HG02973 (cell line): ENCODE measurements around the gene CERS4.
"Not testable (repeated sequence)": the region's sequence is repeated elsewhere in the genome, so short reads cannot be mapped to it uniquely, and the experiment has no call there.

Experiments
- ATAC-seq: cut with Tn5 transposase; IDR thresholded peaks from one replicate; pipeline ENCODE4 v1.9.1; 2021; ENCODE audit warnings: moderate library complexity; ENCODE audit not compliant: unreplicated experiment

Gene CERS4, protein sequence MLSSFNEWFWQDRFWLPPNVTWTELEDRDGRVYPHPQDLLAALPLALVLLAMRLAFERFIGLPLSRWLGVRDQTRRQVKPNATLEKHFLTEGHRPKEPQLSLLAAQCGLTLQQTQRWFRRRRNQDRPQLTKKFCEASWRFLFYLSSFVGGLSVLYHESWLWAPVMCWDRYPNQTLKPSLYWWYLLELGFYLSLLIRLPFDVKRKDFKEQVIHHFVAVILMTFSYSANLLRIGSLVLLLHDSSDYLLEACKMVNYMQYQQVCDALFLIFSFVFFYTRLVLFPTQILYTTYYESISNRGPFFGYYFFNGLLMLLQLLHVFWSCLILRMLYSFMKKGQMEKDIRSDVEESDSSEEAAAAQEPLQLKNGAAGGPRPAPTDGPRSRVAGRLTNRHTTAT

DNA sequence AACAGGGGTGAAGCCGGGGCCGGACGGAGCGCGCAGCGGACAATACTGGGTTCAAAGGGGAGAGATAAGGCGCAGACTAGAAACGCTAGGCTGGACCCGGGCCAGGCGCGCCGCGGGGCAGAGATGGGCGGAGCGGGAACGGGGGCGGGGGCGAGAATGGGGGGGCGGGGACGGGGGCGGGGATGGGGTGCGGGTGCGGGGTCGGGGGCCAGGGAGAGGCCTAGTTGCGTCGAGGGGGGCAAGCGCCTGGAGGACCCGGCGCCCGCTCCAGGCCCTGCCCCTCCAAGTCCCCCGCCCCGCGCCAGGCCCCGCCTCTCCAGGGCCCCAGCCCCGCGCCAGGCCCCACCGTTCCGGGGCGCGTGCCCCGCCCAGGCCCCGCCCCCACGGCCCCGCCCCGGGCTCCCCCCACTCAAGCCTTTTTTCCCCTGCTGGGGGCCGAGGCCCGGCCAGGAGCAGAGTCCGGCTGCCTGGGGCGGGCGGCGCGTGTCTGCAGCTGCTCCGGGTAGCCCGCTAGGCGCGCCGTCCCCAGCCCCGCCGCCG is at the start of gene CERS4:
Gene CERS4, plus strand, starts transcription at position 449 of the 540 bp plus-strand sequence. CDS start 41,707 bp downstream, outside the sequence.
- peak; percentile 46 for ATAC-seq

DNA sequence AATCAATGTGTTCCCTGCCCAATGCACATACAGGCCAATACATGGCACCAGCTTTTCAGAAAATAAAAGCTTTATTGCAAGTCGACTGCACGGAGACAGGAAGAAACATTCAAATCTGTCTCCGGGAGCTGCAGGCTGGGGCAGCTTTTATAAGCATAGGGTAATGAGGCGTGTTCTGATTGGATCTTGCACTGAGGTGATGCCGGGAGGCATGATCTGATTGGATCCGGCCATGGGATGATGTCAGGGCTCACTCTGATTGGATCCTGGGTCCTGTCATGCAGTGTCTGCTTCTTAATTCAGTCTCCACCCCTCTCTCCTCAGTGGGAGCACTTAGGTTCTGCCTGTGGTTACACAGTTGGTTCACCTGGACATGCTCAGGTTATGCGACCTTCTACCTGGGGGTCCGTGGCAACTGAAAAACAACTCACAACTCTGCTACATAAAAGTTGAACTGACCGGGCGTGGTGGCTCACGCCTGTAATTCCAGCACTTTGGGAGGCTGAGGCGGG is 48.0 kb upstream of the CERS4 start:
- ATAC-seq: no peak

DNA sequence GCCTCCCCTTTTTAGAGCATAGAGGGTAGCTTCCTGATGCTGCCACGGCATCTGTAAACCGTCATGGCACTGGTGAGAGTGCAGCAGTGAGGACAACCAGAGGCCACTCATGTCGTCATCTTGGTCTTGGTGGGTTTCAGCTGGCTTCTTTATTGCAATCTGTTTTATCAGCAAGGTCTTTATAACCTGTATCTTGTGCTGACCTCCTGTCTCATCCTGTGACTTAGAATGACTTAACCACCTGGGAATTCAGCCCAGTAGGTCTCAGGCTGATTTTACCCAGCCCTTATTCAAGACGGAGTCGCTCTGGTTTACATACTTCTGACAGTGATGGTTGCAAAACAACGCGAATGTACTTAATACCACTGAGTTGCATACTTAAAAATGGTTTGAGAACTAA is 45.4 kb upstream of the CERS4 start:
- no peak for ATAC-seq

DNA sequence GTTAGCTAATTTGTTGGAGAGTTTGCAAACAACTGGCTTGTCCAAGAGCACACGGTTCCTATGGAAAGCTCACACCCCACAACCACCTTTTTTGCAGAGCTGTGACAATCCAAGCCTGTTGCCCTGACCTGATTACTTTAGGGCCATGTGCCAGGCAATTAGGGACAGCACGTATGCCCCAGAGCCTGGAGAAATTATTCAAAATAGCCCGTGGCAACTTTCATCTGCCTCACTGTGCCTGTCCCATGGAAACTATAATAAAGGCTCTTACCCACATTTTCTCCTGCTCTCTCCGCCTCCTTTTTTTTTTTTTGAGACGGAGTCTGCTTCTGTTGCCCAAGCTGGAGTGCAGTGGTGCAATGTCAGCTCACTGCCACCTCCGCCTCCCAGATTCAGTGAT is 41.2 kb upstream of the CERS4 start:
- no peak for ATAC-seq

DNA sequence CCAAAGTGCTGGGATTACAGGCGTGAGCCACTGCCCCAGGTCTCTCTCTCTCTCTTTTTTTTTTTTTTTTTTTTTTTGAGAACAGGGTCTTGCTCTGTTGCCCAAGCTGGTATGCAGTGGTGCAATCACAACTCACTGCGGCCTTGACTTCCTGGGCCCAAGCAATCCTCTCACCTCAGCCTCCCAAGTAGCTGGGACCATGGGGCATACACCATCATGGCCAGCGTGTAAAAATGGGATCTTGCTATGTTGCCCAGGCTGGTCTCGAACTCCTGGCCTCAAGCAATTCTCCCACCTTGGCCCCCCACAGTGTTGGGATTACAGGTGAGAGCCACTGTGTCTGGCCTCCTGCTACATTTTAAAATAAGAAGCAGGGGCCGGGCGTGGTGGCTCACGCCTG is 40.6 kb upstream of the CERS4 start:
- no peak for ATAC-seq

DNA sequence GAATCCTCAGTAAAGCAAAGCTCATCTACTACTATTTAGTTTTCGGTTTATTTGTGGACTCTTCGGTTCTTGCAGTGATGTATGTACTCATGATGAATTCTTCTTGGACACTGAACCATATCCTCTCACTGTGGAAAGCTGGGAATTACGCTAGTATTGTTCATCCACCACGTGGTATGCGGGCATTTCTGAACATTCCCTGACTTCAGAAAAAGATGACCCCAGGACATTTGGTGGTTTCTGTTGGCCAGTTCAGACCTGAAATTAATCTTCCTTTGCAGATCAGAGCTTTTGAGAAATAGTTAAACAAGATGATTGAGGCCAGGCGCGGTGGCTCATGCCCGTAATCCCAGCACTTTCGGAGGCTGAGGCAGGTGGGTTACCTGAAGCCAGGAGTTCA is 34.5 kb upstream of the CERS4 start:
- ATAC-seq: no peak

DNA sequence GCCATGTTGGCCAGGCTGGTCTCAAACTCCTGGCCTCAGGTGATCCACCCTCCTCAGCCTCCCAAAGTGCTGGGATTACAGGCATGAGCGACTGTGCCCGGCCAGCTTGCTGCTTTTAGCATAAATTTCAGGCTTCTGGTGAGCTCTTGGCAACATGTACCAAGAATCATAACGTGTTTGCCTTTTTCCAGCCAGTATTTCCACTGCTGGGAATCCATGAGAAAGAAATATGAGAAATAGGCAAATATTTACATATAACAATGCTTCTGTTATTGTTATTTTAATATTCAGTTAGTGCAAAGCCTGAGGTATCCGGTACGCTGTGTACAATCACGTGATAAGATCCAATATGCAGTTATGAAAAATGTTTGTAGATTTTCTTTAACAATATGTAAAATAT is 29.2 kb upstream of the CERS4 start:
- no peak for ATAC-seq

DNA sequence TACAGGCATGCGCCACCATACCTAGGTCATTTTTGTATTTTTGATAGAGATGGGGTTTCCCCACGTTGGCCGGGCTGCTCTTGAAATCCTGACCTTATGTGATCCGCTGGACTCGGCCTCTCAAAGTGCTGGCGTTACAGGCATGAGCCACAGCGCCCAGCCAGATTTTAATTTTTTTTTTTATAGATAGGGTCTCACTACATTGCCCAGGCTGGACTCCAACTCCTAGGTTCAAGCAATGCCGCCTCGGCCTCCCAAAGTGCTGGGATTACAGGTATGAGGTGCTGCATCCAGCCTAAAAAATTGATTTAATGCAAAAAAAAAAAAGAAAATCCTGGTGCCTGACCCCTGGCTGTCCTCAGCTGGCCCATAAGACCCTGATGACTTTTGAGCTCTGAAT is 24.9 kb upstream of the CERS4 start:
- ATAC-seq: no peak

DNA sequence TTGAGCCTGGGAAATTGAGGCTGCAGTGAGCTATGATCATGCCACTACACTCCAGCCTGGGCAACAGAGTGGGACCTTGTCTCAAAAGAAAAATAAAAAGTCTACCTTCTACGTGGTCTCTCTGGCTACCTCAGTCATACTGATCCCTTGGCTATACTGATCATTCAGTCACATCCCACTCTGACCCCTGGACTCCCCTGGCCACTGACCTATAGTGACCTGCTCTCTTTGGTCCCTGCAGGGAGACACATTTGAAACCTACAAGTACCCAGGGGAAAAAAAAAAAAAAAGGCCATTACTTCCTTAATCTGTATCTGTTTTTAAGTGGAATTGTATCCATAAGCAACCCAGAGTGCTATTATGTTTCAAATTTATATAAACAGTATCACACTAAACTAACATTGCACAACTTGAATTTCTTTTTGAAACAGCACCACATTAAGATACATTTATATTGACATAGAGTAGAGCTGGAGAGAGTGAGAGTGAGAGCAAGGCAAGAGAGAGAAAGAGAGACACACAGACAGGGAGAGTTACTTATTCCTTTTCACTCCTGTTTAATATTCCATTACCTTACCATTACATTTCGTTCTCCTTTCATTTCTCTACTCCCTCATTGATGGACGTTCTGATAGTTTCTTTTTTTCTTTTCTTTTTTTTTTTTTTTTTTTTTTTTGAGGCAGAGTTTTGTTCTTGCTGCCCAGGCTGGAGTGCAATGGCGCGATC is 23.7 kb upstream of the CERS4 start:
- ATAC-seq: no peak

DNA sequence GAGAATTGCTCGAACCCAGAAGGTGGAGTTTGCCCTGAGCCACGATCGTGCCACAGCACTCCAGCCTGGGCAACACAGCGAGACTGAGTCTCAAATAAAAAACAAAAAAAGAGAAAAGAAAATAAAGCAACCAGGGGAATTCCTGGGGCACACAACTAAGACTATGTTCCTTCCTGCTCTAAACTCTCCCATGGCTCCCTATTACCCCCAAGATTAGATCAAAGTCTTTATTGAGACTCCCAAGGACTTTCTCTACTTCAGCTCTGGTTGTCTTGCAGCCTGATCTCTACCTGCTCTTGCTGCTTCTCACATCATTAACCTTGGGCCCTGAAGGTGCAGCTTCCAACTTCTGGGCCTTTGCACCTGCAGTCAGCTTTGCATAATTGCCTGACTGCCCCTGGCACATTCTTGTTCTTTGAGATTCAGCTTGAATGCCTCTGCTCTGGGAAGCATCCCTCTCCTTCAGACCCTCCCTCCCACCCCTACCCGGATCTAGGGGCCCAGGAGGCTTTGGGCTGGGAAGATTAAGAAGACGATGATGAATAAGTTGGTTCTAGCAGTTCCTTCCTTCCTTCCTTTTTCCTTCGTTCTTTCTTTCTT is 16.8 kb upstream of the CERS4 start:
- ATAC-seq: no peak

DNA sequence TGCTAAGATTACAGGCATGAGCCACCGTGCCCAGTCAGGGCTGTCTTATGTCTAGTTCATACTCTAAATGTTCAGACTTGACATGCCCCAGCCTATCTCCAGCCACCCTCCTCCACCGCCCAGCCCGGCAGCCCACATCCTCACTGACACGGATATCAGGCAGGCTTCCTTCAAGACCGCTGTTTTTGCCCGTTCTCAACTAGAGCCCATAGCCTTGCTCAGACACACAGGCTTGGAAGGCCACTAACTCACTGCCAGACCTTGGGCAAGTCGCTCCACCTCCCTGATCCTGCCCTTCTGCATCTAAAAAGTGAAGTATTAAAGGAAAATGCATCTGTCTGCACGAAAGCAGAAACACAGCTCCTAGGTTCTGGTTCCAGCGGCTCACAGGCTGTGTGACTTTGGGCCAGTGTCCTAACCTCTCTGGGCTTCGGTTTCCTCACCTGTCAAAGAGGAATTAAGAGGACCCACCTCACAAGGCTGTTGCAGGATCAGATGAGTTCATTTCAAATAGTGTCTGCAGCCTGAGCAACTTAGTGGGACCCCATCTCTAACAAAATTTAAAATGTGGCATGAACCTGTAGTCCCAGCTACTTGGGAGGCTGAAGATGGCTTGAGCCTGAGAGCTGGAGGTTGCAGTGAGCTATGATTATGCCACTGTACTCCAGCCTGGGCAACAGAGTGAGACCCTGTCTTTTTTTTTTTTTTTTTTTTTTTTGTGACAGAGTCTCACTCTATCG is 14.5 kb upstream of the CERS4 start:
- ATAC-seq: no peak

DNA sequence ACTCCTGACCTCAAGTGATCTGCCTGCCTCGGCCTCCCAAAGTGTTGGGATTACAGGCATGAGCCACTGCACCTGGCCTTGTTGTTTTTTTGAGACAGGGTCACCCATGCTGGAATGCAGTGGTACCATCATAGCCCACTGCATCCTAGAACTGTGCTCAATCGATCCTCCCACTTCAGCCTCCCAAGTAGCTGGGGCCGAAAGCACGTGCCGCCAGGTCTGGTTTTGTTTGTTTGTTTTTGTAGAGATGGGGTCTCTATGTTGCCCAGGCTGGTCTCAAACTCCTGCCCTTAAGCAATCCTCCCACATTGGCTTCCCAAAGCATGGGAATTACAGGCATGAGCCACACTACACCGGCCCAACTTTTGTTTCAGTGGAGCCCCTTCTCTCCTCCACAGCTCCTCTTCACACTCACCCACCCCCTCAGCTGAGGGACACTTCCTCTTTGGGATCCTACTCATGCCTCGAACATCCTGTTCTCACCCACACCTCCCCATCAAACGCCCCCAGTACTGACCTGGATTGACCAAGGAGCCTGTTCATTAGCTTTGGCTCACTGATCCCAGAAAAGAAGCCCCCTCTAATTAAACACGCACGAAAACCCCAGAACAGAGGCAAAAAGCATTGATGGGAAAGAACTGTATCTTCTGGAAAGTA is 12.8 kb upstream of the CERS4 start:
- no peak for ATAC-seq

DNA sequence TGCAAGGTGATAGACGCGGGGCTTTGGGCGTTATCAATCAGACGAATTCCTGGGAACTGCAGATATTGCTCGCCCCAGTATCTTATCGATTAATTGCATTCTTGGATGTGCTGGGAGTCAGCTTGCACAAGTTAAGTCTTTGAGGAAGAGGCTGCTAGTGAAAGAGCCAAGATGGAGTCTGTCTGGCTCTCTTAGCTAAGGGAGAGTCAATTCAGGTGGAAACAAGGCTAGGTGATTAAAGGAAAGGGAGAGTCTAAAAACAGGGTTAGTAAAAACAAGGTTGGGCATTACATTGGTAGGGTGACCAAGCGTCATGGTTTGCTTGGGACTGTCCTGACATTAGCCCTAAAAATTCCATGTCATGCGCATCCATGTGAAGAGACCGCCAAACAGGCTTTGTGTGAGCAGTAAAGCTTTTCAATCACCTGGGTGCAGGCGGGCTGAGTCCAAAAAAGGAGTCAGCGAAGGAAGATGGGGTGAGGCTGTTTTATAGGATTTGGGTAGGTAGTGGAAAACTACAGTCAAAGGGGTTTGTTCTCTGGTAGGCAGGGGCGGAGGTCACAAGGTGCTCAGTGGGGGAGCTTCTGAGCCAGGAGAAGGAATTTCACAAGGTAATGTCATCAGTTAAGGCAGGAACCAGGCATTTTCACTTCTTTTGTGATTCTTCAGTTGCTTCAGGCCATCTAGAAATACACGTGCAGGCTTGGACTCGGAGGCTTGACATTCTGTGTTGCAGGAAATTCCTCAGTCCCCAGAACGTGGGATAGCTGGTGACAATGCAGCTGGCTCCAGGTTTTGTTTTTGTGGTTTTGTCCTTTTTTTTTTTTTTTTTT is 5.7 kb upstream of the CERS4 start:
- not testable (repeated sequence) for ATAC-seq

DNA sequence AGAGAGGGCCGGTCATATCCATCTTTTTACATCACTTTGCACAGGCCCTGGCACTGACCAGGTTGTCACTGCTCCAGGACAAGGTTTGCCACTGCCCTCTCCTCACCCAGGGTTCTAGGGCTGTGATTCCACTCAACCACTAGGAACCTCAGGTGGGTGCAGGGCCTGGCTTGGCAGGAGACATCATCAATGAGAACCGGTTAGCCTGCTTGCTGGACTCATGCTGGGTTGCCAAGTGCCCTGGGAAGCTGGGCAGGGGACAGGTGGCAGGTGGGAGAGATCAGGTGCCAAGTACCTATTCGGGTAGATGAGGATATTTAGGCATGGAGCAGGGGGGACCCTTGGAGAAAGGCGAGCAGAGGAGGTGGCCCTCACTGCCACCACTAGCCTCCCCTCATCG is 4.2 kb upstream of the CERS4 start:
- ATAC-seq: no peak

DNA sequence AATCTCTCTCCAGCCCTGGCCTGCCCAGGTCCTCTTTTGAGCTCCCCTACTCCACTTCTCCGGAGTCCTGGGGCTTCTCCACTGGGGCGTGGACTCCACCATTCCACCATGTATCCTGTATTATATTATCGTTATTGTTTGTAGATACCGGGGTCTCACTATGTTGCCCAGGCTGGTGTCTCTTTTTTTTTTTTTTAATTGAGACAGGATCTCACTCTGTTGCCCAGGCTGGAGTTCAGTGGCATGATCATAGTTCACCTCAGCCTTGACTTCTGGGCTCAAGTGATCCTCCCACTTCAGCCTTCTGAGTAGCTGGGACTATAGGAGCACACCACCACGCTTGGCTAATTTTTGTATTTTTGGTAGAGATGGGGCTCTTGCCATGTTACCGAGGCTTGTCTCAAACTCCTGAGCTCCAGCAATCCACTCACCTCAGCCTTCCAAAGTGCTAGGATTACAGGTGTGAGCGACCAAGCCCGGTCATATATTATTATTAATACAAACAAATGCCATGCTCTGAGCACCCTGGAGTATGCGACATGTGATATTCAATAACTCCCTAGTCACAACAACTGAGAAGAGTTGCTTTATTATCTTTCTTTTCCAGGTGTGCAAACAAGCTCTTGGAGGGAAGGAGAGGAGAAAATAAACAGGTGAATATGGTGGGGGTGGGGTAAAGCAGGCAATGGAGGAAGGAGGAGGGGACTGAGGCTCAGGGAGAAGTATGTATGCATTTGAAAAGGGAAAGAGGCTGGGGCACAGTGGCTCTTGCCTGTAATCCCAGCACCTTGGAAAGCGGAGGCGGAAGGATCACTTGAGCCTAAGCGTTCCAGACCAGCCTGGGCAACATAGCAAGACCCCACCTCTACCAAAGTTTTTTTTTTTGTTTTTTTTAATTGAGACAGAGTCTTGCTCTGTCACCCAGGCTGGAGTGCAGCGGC is 2.8 kb upstream of the CERS4 start:
- no peak for ATAC-seq

DNA sequence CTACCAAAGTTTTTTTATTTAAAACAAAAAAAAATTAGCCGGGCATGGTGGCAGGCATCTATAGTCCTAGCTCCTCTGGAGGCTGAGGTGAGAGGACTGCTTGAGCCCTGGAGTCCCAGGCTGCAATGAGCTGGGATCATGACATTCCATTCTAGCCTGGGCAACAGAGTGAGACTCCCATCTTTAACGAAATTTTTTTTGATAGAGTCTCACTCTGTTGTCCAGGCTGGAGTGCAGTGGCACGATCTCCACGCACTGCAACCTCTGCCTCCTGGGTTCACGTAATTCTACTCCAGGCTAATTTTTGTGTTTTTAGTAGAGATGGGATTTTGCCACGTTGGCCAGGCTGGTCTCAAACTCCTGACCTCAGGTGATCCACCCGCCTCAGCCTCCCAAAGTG is 1.8 kb upstream of the CERS4 start:
- not testable (repeated sequence) for ATAC-seq

DNA sequence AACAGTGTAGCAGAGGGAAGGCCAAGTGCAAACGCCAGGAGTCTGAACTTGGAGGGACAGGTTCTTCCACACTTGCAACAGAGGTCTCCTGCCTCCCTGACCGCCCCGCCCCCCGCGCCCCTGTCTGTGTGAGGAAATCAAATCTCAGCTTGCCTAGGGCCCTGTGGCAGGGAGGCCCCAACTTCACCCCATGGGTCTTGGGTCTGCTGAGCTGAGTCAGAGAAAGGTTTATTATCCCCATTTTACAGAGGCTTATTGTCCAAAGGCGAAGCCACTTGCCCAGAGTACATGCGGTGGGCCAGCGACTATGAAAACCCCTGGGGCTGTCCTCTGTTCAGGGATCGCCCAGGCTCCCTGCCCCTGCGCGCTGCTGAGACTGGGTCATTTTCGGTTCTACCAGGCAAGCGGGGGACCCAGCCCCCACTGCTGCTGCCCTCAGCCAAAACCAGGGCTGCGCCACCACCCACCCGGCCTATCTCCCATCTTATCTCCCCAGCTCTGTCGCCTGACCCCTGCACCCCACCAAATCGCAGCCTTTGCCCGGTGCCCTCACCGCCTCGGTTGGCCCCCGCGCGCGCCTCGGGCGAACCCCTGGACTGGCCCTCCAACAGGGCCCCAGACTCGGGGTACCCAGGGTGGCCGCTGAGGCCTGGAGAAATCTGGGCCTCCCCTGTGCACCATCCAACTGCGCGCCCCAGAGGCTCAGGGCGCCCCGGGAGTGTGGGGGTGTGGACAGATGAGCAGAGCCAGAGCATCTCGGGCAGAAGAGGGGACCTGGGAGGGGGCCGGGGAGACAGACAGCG is 850 bp upstream of the CERS4 start:
- ATAC-seq: peak; percentile 4
